ENCODE measurements around the gene UNC5A.

DNA sequence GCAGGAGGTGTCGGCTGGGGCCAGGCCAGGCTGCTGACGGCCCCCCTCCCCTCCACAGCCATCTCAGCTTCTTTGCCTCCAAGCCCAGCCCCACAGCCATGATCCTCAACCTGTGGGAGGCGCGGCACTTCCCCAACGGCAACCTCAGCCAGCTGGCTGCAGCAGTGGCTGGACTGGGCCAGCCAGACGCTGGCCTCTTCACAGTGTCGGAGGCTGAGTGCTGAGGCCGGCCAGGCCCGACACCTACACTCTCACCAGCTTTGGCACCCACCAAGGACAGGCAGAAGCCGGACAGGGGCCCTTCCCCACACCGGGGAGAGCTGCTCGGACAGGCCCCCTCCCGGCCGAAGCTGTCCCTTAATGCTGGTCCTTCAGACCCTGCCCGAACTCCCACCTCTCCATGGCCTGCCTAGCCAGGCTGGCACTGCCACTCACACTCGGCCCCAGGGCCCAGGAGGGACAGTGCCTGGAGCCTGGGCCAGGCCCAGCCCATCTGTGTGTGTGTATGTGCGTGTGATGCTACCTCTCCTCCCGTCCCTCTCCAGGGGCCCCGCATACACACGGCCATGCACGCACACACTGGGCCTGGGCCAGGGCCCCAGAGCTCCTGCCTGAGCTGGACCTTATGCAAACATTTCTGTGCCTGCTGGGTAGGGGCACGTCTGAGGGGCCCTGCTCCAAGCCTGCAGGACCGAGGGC lies 69.5 kb downstream of the UNC5A start:
- TF ChIP-seq, protein P1, sequence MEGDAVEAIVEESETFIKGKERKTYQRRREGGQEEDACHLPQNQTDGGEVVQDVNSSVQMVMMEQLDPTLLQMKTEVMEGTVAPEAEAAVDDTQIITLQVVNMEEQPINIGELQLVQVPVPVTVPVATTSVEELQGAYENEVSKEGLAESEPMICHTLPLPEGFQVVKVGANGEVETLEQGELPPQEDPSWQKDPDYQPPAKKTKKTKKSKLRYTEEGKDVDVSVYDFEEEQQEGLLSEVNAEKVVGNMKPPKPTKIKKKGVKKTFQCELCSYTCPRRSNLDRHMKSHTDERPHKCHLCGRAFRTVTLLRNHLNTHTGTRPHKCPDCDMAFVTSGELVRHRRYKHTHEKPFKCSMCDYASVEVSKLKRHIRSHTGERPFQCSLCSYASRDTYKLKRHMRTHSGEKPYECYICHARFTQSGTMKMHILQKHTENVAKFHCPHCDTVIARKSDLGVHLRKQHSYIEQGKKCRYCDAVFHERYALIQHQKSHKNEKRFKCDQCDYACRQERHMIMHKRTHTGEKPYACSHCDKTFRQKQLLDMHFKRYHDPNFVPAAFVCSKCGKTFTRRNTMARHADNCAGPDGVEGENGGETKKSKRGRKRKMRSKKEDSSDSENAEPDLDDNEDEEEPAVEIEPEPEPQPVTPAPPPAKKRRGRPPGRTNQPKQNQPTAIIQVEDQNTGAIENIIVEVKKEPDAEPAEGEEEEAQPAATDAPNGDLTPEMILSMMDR (IDR thresholded peaks at IDR 0.05; ENCODE audit: borderline replicate concordance, extremely low read depth, low read length, poor library complexity, severe bottlenecking), result no peak
- TF ChIP-seq EZH2 (IDR thresholded peaks at IDR 0.05; ENCODE audit: borderline replicate concordance, low read depth, low read length, severe bottlenecking), result no peak
